ENCODE measurements around the gene BUB3. TPM values are rescaled to one million over a fixed set of nuclear protein-coding genes. Genes with fewer than 3 reads are reported as not detected.

BUB3 gene
- total RNA-seq, 4 donors from 2014 or later: 78.0 to 129 (median 95.9) TPM

DNA sequence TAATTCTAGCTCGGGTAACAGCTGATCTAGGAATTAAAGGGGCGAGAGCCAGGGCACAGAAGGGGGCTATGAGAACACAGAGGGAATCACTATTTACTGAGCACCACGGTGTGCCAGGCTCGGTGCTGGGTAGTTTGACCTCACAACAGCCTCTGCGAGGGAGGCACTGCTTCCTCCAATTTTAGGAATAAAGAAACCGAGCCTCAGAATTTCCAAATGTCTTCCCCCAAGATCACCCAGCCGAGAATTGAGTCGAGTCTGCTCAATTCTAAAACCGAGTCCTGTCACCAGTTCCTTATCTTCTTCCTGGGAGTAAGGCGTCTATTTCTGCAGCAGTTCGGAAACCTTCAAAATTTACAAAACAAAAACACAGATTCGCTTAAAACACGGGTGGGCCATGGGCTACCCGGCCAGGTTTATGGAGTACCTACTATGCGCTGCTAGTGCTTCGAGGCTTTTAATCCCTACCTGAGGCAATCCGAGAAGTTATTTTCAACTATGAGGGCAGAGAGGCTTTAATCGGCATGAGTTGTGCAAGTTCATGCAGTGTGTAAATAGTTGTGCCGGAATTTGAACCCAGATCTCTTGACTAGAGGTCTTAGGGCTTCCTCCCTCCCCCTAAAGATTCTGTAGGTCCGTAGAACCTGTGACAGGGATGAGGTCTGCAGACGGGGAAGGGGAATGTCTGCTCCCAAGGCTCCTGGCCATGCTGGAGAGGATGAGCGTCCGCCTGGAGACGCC lies 7.1 kb upstream of the BUB3 start:
- TF ChIP-seq, protein P1, sequence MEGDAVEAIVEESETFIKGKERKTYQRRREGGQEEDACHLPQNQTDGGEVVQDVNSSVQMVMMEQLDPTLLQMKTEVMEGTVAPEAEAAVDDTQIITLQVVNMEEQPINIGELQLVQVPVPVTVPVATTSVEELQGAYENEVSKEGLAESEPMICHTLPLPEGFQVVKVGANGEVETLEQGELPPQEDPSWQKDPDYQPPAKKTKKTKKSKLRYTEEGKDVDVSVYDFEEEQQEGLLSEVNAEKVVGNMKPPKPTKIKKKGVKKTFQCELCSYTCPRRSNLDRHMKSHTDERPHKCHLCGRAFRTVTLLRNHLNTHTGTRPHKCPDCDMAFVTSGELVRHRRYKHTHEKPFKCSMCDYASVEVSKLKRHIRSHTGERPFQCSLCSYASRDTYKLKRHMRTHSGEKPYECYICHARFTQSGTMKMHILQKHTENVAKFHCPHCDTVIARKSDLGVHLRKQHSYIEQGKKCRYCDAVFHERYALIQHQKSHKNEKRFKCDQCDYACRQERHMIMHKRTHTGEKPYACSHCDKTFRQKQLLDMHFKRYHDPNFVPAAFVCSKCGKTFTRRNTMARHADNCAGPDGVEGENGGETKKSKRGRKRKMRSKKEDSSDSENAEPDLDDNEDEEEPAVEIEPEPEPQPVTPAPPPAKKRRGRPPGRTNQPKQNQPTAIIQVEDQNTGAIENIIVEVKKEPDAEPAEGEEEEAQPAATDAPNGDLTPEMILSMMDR (IDR thresholded peaks at IDR 0.05; ENCODE audit: low read depth): no peak

GRCh38 chr10:123147635-123148413 lies 6.4 kb upstream of the BUB3 start, which contains the start of gene HMX2:
HMX2 (plus strand) TSS chr10:123148136; CDS start chr10:123148379, 243 bp downstream.
- TF ChIP-seq, protein P1 (IDR thresholded peaks at IDR 0.05; ENCODE audit: low read depth): no peak

DNA sequence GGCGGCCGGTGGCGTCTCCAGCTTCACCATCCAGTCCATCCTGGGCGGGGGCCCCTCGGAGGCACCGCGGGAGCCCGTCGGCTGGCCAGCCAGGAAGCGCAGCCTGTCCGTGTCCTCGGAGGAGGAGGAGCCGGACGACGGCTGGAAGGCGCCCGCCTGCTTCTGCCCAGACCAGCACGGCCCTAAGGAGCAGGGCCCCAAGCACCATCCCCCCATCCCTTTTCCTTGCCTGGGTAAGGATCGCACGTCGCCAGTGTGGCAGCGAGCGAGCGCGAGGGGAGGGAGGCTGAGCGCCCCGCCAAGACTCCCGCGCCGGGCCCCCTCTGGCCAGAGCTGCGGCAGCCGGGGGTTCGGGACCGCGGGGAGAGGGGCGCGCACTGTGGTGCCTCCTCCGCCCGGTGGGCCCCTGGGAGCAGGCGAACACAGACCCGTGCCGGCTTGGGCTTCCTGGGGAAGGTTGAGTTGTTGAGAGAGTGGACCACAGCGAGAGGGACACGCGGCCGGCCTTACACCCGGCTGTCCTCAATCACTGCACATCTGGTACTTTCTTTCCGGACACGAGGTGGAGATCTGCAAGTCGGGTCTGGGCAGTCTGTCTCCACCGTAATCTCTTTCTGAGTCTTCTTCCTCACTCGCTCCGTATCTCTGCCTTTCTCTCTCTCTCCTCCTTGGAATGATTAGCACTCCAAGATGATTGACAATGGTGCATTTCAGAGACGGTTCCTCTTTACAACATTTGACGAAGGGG lies 5.6 kb upstream of the BUB3 start:
- TF ChIP-seq, protein P1 (IDR thresholded peaks at IDR 0.05; ENCODE audit: low read depth): no peak

GRCh38 chr10:123149162-123149567 lies 5.0 kb upstream of the BUB3 start:
- TF ChIP-seq, protein P1 (IDR thresholded peaks at IDR 0.05; ENCODE audit: low read depth): no peak

- TF ChIP-seq, protein P1 (IDR thresholded peaks at IDR 0.05; ENCODE audit: low read depth): no peak
These were observed 4.5 kb upstream of the BUB3 start for GRCh38 chr10:123149568-123150270.

DNA sequence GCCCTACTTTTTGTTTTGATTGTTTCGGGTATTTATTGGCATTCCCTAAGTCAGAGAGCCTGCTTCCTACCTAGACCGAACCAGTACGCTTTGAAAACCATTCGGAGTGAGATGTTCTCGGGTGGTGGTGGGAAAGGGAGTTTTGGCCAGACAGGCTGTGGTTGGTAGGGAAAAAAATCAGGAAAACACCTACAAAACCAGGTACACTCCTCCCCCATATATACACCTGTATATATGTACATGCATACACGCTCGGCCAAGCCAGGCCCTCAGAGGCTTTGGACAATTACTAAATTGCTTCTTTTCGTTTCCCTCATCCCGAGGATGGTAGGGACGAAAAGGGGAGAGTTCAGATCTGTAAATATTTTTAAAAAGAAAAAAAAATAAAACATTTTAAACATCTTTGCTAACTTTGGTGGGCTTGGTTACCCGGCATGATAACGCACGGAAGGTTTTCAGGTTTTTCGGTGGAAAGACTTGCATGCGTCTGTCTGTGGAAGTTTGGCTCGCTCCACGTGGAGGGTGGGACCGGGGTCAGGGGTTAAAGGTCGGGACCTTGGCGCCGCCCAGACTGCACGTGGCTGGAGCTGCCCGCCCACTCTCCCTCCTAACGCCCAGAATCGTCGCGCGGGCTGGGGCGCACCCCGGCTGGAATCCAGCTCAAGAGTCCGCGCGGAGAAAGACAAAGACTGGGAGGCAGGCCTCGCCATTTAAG lies 3.8 kb upstream of the BUB3 start:
- TF ChIP-seq, protein P1 (IDR thresholded peaks at IDR 0.05; ENCODE audit: low read depth): no peak

Measured in subcutaneous adipose tissue (tissue), 4 donors.